ENCODE results near the gene ACTMAP. TPM values are rescaled to one million over a fixed set of nuclear protein-coding genes. Genes with fewer than 3 reads are reported as not detected.
"Not testable (repeated sequence)": the region's sequence is repeated elsewhere in the genome, so short reads cannot be mapped to it uniquely, and the experiment has no call there.

Gene ACTMAP
- total RNA-seq, 1 donor from 2014 or later = under 0.01 TPM

GRCh38 chr19:40739030-40739839, 11.0 kb downstream of the ACTMAP start:
- no peak overlapping the region for H3K27ac ChIP-seq (ENCODE audit: low read depth, low read length)
- peaks cover 39 to 46% (median 42%) of the 10 kb centered on the region in 3 donors for H3K36me3 ChIP-seq (ENCODE audit: control insufficient read depth in 3 of 3, insufficient read depth in 3 of 3, low read length in 3 of 3)
- peak overlapping the region in 2 of 3 donors; percentile 12 to 68 for H3K9ac ChIP-seq (ENCODE audit: low read depth in 1 of 3, low read length in 3 of 3)

GRCh38 chr19:40737102-40737644, 13.1 kb downstream of the ACTMAP start:
- peak overlapping the region in 1 of 3 donors; percentile 8 for H3K9ac ChIP-seq (ENCODE audit: low read depth in 1 of 3, low read length in 3 of 3)

More at GRCh38 chr19:40739030-40739839, 11.0 kb downstream of the ACTMAP start:
- Histone ChIP-seq H3K4me3 (ENCODE audit: low read length in 3 of 3) (no peak overlapping the region), H3K4me1 (ENCODE audit: control insufficient read depth in 3 of 3, insufficient read depth in 3 of 3, low read length in 3 of 3) (peaks cover 20 to 25% (median 25%) of the 10 kb centered on the region in 3 donors), H3K27me3 (ENCODE audit: control insufficient read depth in 3 of 3, insufficient read depth in 3 of 3, low read length in 3 of 3) (no peaks in the 10 kb centered on the region), H3K9me3 (ENCODE audit: control insufficient read depth in 3 of 3, low read length in 3 of 3) (no peaks in the 10 kb centered on the region)

GRCh38 chr19:40736661-40737060, 13.6 kb downstream of the ACTMAP start:
- Histone ChIP-seq H3K4me3 (ENCODE audit: low read length in 3 of 3) (no peak overlapping the region), H3K27ac (ENCODE audit: low read depth, low read length) (no peak overlapping the region), H3K4me1 (ENCODE audit: control insufficient read depth in 3 of 3, insufficient read depth in 3 of 3, low read length in 3 of 3) (peaks cover 18 to 25% (median 24%) of the 10 kb centered on the region in 3 donors), H3K9ac (ENCODE audit: low read depth in 1 of 3, low read length in 3 of 3) (no peak overlapping the region), H3K36me3 (ENCODE audit: control insufficient read depth in 3 of 3, insufficient read depth in 3 of 3, low read length in 3 of 3) (peaks cover 47 to 60% (median 58%) of the 10 kb centered on the region in 3 donors), H3K27me3 (ENCODE audit: control insufficient read depth in 3 of 3, insufficient read depth in 3 of 3, low read length in 3 of 3) (no peaks in the 10 kb centered on the region), H3K9me3 (ENCODE audit: control insufficient read depth in 3 of 3, low read length in 3 of 3) (no peaks in the 10 kb centered on the region)

More at GRCh38 chr19:40737102-40737644, 13.1 kb downstream of the ACTMAP start:
- peaks cover 49 to 58% (median 56%) of the 10 kb centered on the region in 3 donors for H3K36me3 ChIP-seq (ENCODE audit: control insufficient read depth in 3 of 3, insufficient read depth in 3 of 3, low read length in 3 of 3)
- no peaks in the 10 kb centered on the region for H3K27me3 ChIP-seq (ENCODE audit: control insufficient read depth in 3 of 3, insufficient read depth in 3 of 3, low read length in 3 of 3)
- H3K4me1 ChIP-seq (ENCODE audit: control insufficient read depth in 3 of 3, insufficient read depth in 3 of 3, low read length in 3 of 3) = peaks cover 19 to 25% (median 25%) of the 10 kb centered on the region in 3 donors
- H3K27ac ChIP-seq (ENCODE audit: low read depth, low read length) = no peak overlapping the region
- H3K4me3 ChIP-seq (ENCODE audit: low read length in 3 of 3) = no peak overlapping the region
- no peaks in the 10 kb centered on the region for H3K9me3 ChIP-seq (ENCODE audit: control insufficient read depth in 3 of 3, low read length in 3 of 3)

- H3K9ac ChIP-seq (ENCODE audit: low read depth in 1 of 3, low read length in 3 of 3) = no peak overlapping the region
- H3K4me3 ChIP-seq (ENCODE audit: low read length in 3 of 3) = no peak overlapping the region
- no peaks in the 10 kb centered on the region for H3K9me3 ChIP-seq (ENCODE audit: control insufficient read depth in 3 of 3, low read length in 3 of 3)
- H3K27ac ChIP-seq (ENCODE audit: low read depth, low read length) = no peak overlapping the region
- H3K27me3 ChIP-seq (ENCODE audit: control insufficient read depth in 3 of 3, insufficient read depth in 3 of 3, low read length in 3 of 3) = no peaks in the 10 kb centered on the region
- H3K36me3 ChIP-seq (ENCODE audit: control insufficient read depth in 3 of 3, insufficient read depth in 3 of 3, low read length in 3 of 3) = peaks cover 53 to 72% (median 70%) of the 10 kb centered on the region in 3 donors
- H3K4me1 ChIP-seq (ENCODE audit: control insufficient read depth in 3 of 3, insufficient read depth in 3 of 3, low read length in 3 of 3) = peaks cover 7 to 12% (median 11%) of the 10 kb centered on the region in 3 donors
Observed at GRCh38 chr19:40735013-40735771, 15.1 kb downstream of the ACTMAP start.

- H3K36me3 ChIP-seq (ENCODE audit: control insufficient read depth in 3 of 3, insufficient read depth in 3 of 3, low read length in 3 of 3) = peaks cover 49 to 62% (median 60%) of the 10 kb centered on the region in 3 donors
- no peak overlapping the region for H3K27ac ChIP-seq (ENCODE audit: low read depth, low read length)
- no peaks in the 10 kb centered on the region for H3K27me3 ChIP-seq (ENCODE audit: control insufficient read depth in 3 of 3, insufficient read depth in 3 of 3, low read length in 3 of 3)
- no peak overlapping the region for H3K4me3 ChIP-seq (ENCODE audit: low read length in 3 of 3)
- H3K4me1 ChIP-seq (ENCODE audit: control insufficient read depth in 3 of 3, insufficient read depth in 3 of 3, low read length in 3 of 3) = no peaks in the 10 kb centered on the region
- H3K9ac ChIP-seq (ENCODE audit: low read depth in 1 of 3, low read length in 3 of 3) = no peak overlapping the region
- no peaks in the 10 kb centered on the region for H3K9me3 ChIP-seq (ENCODE audit: control insufficient read depth in 3 of 3, low read length in 3 of 3)
Observed at GRCh38 chr19:40733149-40733548, 17.1 kb downstream of the ACTMAP start.

- H3K4me3 ChIP-seq (ENCODE audit: low read length in 3 of 3); H3K4me1 ChIP-seq (ENCODE audit: control insufficient read depth in 3 of 3, insufficient read depth in 3 of 3, low read length in 3 of 3); H3K27ac ChIP-seq (ENCODE audit: low read depth, low read length); H3K9ac ChIP-seq (ENCODE audit: low read depth in 1 of 3, low read length in 3 of 3); H3K27me3 ChIP-seq (ENCODE audit: control insufficient read depth in 3 of 3, insufficient read depth in 3 of 3, low read length in 3 of 3); H3K9me3 ChIP-seq (ENCODE audit: control insufficient read depth in 3 of 3, low read length in 3 of 3): not testable (repeated sequence)
- peaks cover 53 to 65% (median 62%) of the 10 kb centered on the region in 3 donors for H3K36me3 ChIP-seq (ENCODE audit: control insufficient read depth in 3 of 3, insufficient read depth in 3 of 3, low read length in 3 of 3)
Observed at GRCh38 chr19:40732304-40732703, 18.0 kb downstream of the ACTMAP start.

GRCh38 chr19:40730065-40730464, 20.2 kb downstream of the ACTMAP start:
- peaks cover 53 to 65% (median 62%) of the 10 kb centered on the region in 3 donors for H3K36me3 ChIP-seq (ENCODE audit: control insufficient read depth in 3 of 3, insufficient read depth in 3 of 3, low read length in 3 of 3)
- not testable (repeated sequence) for H3K9ac ChIP-seq (ENCODE audit: low read depth in 1 of 3, low read length in 3 of 3)

GRCh38 chr19:40726279-40726678, 24.0 kb downstream of the ACTMAP start:
- peaks cover 34 to 53% (median 38%) of the 10 kb centered on the region in 3 donors for H3K36me3 ChIP-seq (ENCODE audit: control insufficient read depth in 3 of 3, insufficient read depth in 3 of 3, low read length in 3 of 3)
- H3K27me3 ChIP-seq (ENCODE audit: control insufficient read depth in 3 of 3, insufficient read depth in 3 of 3, low read length in 3 of 3) = no peaks in the 10 kb centered on the region
- no peak overlapping the region for H3K9ac ChIP-seq (ENCODE audit: low read depth in 1 of 3, low read length in 3 of 3)
- peaks cover 0 to 4% (median 3%) of the 10 kb centered on the region in 3 donors for H3K4me1 ChIP-seq (ENCODE audit: control insufficient read depth in 3 of 3, insufficient read depth in 3 of 3, low read length in 3 of 3)
- no peak overlapping the region for H3K27ac ChIP-seq (ENCODE audit: low read depth, low read length)
- H3K4me3 ChIP-seq (ENCODE audit: low read length in 3 of 3) = no peak overlapping the region
- H3K9me3 ChIP-seq (ENCODE audit: control insufficient read depth in 3 of 3, low read length in 3 of 3) = no peaks in the 10 kb centered on the region

More at GRCh38 chr19:40730065-40730464, 20.2 kb downstream of the ACTMAP start:
- not testable (repeated sequence) for H3K27me3 ChIP-seq (ENCODE audit: control insufficient read depth in 3 of 3, insufficient read depth in 3 of 3, low read length in 3 of 3); H3K4me1 ChIP-seq (ENCODE audit: control insufficient read depth in 3 of 3, insufficient read depth in 3 of 3, low read length in 3 of 3); H3K9me3 ChIP-seq (ENCODE audit: control insufficient read depth in 3 of 3, low read length in 3 of 3); H3K27ac ChIP-seq (ENCODE audit: low read depth, low read length); H3K4me3 ChIP-seq (ENCODE audit: low read length in 3 of 3)

GRCh38 chr19:40724855-40725254, 25.4 kb downstream of the ACTMAP start:
- Histone ChIP-seq H3K36me3 (ENCODE audit: control insufficient read depth in 3 of 3, insufficient read depth in 3 of 3, low read length in 3 of 3) (peaks cover 27 to 40% (median 30%) of the 10 kb centered on the region in 3 donors), H3K27me3 (ENCODE audit: control insufficient read depth in 3 of 3, insufficient read depth in 3 of 3, low read length in 3 of 3) (no peaks in the 10 kb centered on the region), H3K4me3 (ENCODE audit: low read length in 3 of 3) (no peak overlapping the region), H3K4me1 (ENCODE audit: control insufficient read depth in 3 of 3, insufficient read depth in 3 of 3, low read length in 3 of 3) (peaks cover 6 to 15% (median 14%) of the 10 kb centered on the region in 3 donors), H3K27ac (ENCODE audit: low read depth, low read length) (no peak overlapping the region), H3K9me3 (ENCODE audit: control insufficient read depth in 3 of 3, low read length in 3 of 3) (no peaks in the 10 kb centered on the region), H3K9ac (ENCODE audit: low read depth in 1 of 3, low read length in 3 of 3) (no peak overlapping the region)
